GM12865 (cell line): ENCODE results near the gene RNF40.

Source experiments
- DNase-seq: peaks from one replicate; pipeline ENCODE4 v3.0.0; 2010; ENCODE audit warnings: low read depth
- H3K4me3 ChIP-seq: 2 replicates; pipeline ENCODE4 v1.5.1; 2011; ENCODE audit warnings: mild to moderate bottlenecking, low read depth, low read length, control low read depth
- CTCF ChIP-seq: IDR thresholded peaks from 2 replicates; pipeline ENCODE4 v1.5.1; 2011; ENCODE audit warnings: low read length, control low read depth, low read depth, inconsistent platforms; ENCODE audit not compliant: insufficient read depth; ENCODE audit errors: missing control alignments

RNF40 gene

GRCh38 chr16:30762991-30763725, 1.0 kb downstream of the RNF40 start:
- DNase-seq: no peak
- no peak for TF ChIP-seq CTCF
- H3K4me3 ChIP-seq: peak overlapping the region; percentile 89

GRCh38 chr16:30764086-30764485, 2.0 kb downstream of the RNF40 start:
- no peak for DNase-seq
- H3K4me3 ChIP-seq: no peak overlapping the region
- no peak for TF ChIP-seq CTCF

GRCh38 chr16:30764816-30765465, 2.8 kb downstream of the RNF40 start:
- no peak for TF ChIP-seq CTCF
- no peak overlapping the region for H3K4me3 ChIP-seq
- DNase-seq: no peak

- TF ChIP-seq CTCF: no peak
- H3K4me3 ChIP-seq: no peak overlapping the region
- no peak for DNase-seq
Observed at GRCh38 chr16:30766206-30766932, 4.2 kb downstream of the RNF40 start.

GRCh38 chr16:30766933-30767284, 4.8 kb downstream of the RNF40 start:
- TF ChIP-seq CTCF: no peak
- no peak overlapping the region for H3K4me3 ChIP-seq
- DNase-seq: no peak

- H3K4me3 ChIP-seq: no peak overlapping the region
- TF ChIP-seq CTCF: no peak
- peak; percentile 56 for DNase-seq
Observed at GRCh38 chr16:30767767-30768465, 5.8 kb downstream of the RNF40 start.
